ENCODE measurements around the gene ZNRD2.

Gene ZNRD2

GRCh38 chr11:65610404-65610803 is 40.1 kb downstream of the ZNRD2 start:
- DNase-seq (ENCODE audit: low read depth in 2 of 2): no peak

- DNase-seq (ENCODE audit: low read depth in 2 of 2): no peak
These were observed 40.9 kb downstream of the ZNRD2 start for GRCh38 chr11:65611028-65611757.

GRCh38 chr11:65611758-65612603 is 41.7 kb downstream of the ZNRD2 start:
- no peak for DNase-seq (ENCODE audit: low read depth in 2 of 2)

- DNase-seq (ENCODE audit: low read depth in 2 of 2): no peak
These were observed 42.4 kb downstream of the ZNRD2 start for GRCh38 chr11:65612691-65613090.

GRCh38 chr11:65613091-65613928 is 43.0 kb downstream of the ZNRD2 start:
- no peak for DNase-seq (ENCODE audit: low read depth in 2 of 2)

GRCh38 chr11:65615229-65615949 is 45.1 kb downstream of the ZNRD2 start, which contains the start of gene PCNX3:
TSS of gene PCNX3 (plus strand) at chr11:65615776. CDS start at chr11:65616312, 536 bp downstream.
- DNase-seq (ENCODE audit: low read depth in 2 of 2): peak; percentile 99

GRCh38 chr11:65615950-65616574 is 45.8 kb downstream of the ZNRD2 start:
- peak in 1 of 2 donors; percentile 48 for DNase-seq (ENCODE audit: low read depth in 2 of 2)

GRCh38 chr11:65616575-65617001 is 46.3 kb downstream of the ZNRD2 start:
- no peak for DNase-seq (ENCODE audit: low read depth in 2 of 2)

GRCh38 chr11:65617136-65617850 is 47.0 kb downstream of the ZNRD2 start:
- DNase-seq (ENCODE audit: low read depth in 2 of 2): no peak

- DNase-seq (ENCODE audit: low read depth in 2 of 2): no peak
These were observed 47.9 kb downstream of the ZNRD2 start for GRCh38 chr11:65617990-65618751.

GRCh38 chr11:65618763-65619162 is 48.5 kb downstream of the ZNRD2 start:
- DNase-seq (ENCODE audit: low read depth in 2 of 2): no peak

GRCh38 chr11:65619281-65619928 is 49.1 kb downstream of the ZNRD2 start:
- no peak for DNase-seq (ENCODE audit: low read depth in 2 of 2)

- no peak for DNase-seq (ENCODE audit: low read depth in 2 of 2)
These were observed 50.4 kb downstream of the ZNRD2 start for GRCh38 chr11:65620666-65621065.

GRCh38 chr11:65621460-65621859 is 51.2 kb downstream of the ZNRD2 start:
- DNase-seq (ENCODE audit: low read depth in 2 of 2): no peak

All from stimulated activated CD8-positive, alpha-beta memory T cell treated with anti-CD3 and anti-CD28 coated beads, Interleukin-2, amount 100 ng/mL, for 48 hours (primary cell).